DOHH2 (cell line): ENCODE results near the gene IGSF9.

Experiments used
- EZH2phosphoT487 ChIP-seq: fragments of 200-600 bp; sonication (generic); IDR thresholded peaks from 2 replicates; pipeline ENCODE4 v1.6.1; 2017; ENCODE audit warnings: borderline replicate concordance, mild to moderate bottlenecking, antibody characterized with exemption, low read length, moderate library complexity, mixed read lengths
- TF ChIP-seq, protein P1 (sequence below): fragments of 200-600 bp; sonication (generic); IDR thresholded peaks from one replicate; pipeline ENCODE4 v1.5.1; 2014; ENCODE audit warnings: antibody characterized with exemption, mild to moderate bottlenecking, low read depth, low read length; ENCODE audit not compliant: poor library complexity, severe bottlenecking

DNA sequence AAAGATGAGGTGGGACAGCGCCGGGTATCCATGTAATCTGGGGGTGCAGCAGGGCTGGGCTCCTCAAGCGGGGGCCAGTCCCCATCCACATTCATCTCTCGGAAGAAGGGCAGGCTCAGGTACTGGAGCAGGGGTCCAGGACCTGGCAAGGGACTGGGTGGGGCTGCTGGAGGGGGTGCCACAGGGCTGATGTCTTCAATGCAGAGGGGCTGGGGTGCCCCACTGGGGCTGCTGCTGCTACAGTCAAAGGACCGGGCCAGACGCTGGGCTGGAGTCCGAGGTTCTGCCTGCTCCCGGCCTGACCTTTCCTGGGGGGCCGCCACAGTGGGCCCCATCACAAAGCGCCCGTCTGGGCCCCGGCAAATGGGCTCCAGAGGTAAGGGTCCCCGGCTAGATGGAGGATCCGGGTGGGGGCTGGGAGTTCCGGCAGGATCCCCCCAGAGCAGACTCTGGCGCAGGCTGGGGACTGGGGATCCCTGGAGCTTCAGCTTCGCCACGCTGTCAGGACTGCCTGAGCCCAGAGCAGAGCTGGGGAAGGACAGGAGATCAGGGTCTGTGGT lies 16.8 kb downstream of the IGSF9 start:
- TF ChIP-seq, protein P1, sequence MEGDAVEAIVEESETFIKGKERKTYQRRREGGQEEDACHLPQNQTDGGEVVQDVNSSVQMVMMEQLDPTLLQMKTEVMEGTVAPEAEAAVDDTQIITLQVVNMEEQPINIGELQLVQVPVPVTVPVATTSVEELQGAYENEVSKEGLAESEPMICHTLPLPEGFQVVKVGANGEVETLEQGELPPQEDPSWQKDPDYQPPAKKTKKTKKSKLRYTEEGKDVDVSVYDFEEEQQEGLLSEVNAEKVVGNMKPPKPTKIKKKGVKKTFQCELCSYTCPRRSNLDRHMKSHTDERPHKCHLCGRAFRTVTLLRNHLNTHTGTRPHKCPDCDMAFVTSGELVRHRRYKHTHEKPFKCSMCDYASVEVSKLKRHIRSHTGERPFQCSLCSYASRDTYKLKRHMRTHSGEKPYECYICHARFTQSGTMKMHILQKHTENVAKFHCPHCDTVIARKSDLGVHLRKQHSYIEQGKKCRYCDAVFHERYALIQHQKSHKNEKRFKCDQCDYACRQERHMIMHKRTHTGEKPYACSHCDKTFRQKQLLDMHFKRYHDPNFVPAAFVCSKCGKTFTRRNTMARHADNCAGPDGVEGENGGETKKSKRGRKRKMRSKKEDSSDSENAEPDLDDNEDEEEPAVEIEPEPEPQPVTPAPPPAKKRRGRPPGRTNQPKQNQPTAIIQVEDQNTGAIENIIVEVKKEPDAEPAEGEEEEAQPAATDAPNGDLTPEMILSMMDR = no peak
- TF ChIP-seq EZH2phosphoT487 = no peak
